Right lobe of liver (tissue), 4 donors: ENCODE results near the gene AKAP13.

Source experiments
- CTCF ChIP-seq, 4 donors: fragments of 200-600 bp in 3 of 4; fragments of 450-650 bp in 1 of 4; IDR thresholded peaks; one replicate each; pipeline versions ENCODE4 v1.5.1 to v1.8.0; 2016 to 2022; ENCODE audit warnings: antibody characterized with exemption in 4 of 4, mild to moderate bottlenecking in 2 of 4
- POLR2A ChIP-seq: fragments of 450-650 bp; IDR thresholded peaks from one replicate; pipeline ENCODE4 v1.6.1; 2017; ENCODE audit warnings: antibody characterized with exemption, mild to moderate bottlenecking
- donor health status: DM: no; HTN: no; CAD: no.
- donor health status: DM: no; HTN: no; CAD: no.
- donor health status: DM: no; HTN: yes; CAD: no.

DNA sequence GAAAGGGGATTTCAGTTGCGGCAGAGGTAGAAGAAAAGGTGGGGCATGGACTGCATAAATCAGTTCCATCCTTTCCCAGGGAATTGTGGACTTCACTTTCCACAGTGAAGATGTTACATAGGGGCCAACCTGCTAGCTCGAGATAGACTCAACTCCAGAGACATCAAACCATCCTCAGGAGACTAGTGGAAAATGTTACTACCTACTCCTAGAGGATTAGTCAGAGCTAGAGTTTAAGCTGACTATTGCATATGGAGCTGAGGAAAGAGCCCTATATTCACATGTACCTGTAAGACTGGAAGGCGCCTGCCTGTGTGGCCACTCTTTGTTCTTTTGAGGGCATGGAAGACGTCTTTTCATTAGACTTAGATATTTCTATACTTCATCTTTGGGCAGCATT lies 345.2 kb downstream of the AKAP13 start:
- TF ChIP-seq POLR2A (no peak), CTCF (IDR thresholded peaks at IDR 0.05) (no peak)
